HUES64 (cell line): ENCODE data around the gene ZNF469.

ENCODE experiments used
- H3K27ac ChIP-seq: 2 replicates; pipeline ENCODE4 v1.7.0; 2013; ENCODE audit warnings: low read depth, low read length, inconsistent platforms
- H3K27me3 ChIP-seq: 2 replicates; pipeline ENCODE4 v1.6.1; 2013; ENCODE audit warnings: mild to moderate bottlenecking, low read length; ENCODE audit not compliant: insufficient read depth
- H3K36me3 ChIP-seq: 2 replicates; pipeline ENCODE4 v1.6.1; 2013; ENCODE audit warnings: mild to moderate bottlenecking, low read length; ENCODE audit not compliant: insufficient read depth
- H3K4me1 ChIP-seq: 2 replicates; pipeline ENCODE4 v1.6.1; 2013; ENCODE audit warnings: mild to moderate bottlenecking, low read length, moderate library complexity; ENCODE audit not compliant: insufficient read depth
- H3K4me3 ChIP-seq: 2 replicates; pipeline ENCODE4 v1.5.1; 2013; ENCODE audit warnings: mild to moderate bottlenecking, low read length, moderate library complexity
- H3K9ac ChIP-seq: 2 replicates; pipeline ENCODE4 v1.6.1; 2013; ENCODE audit warnings: mild to moderate bottlenecking, low read depth, low read length
- H3K9me3 ChIP-seq: 2 replicates; pipeline ENCODE4 v1.6.1; 2013; ENCODE audit warnings: low read depth, low read length; ENCODE audit not compliant: insufficient read depth
- WGBS: fragments of 150-250, 120-280 bp; methylation state at CpG from one replicate; pipeline ENCODE4 v1.1.7; 2013; ENCODE audit warnings: missing lambda C conversion rate; 5-methylcytosine and 5-hydroxymethylcytosine counted together

ZNF469 gene

DNA sequence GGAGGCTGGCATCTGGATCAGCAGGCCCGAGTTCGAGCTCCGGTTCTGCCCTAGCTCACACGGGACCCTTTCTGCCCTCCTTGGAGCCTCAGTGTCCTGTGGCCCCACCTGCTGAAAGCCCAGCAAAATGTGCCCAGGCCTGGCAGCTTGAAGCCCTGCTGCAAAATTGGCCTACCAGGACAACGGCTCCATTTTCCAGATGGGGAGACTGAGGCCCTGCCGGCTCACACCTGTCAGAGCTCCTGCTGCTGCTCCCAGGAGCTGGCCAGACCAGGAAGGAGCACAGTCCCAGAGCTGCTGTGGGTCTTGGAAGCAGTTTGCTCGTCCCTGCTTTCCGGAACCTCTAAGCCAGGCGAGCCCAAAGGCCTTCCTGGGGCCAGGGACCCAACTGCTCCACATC lies 17.4 kb downstream of the ZNF469 start:
- Histone ChIP-seq H3K4me3 (no peak overlapping the region), H3K4me1 (no peaks in the 10 kb centered on the region), H3K27me3 (no peaks in the 10 kb centered on the region), H3K9me3 (0 out of 2 replicates have a peak, but pooled peaks cover 4% of the 10 kb centered on the region), H3K27ac (no peak overlapping the region), H3K36me3 (no peaks in the 10 kb centered on the region), H3K9ac (no peak overlapping the region)
- WGBS = 93% methylated on average over 9 of the region's 9 CpGs

DNA sequence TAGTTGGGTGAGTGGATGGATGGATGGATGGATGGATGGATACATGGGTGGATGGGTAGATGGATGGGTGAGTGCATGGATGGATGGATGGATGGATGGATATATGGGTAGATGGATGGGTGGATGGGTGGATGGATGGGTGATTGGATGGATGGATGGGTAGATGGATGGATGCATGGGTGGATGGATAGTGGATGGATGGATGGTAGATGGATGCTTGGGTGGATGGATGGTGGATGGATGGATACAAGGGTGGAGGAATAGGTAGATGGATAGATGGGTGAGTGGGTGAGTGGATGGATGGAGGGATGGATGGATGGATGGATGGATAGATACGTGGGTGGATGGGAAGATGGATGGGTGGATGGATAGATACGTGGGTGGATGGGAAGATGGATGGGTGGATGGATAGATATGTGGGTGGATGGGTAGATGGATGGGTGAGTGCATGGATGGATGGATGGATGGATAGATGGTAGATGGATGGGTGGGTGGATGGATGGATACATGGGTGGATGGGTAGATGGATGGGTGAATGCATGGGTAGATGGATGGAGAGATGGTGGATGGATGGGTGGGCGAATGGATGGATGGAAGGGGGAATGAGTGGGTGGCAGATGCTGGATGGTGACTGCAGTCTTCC lies 19.0 kb downstream of the ZNF469 start:
- WGBS = 61% methylated on average over 3 of the region's 3 CpGs
- Histone ChIP-seq H3K9me3 (0 out of 2 replicates have a peak, but pooled peaks cover 4% of the 10 kb centered on the region), H3K36me3 (no peaks in the 10 kb centered on the region), H3K9ac (no peak overlapping the region), H3K4me3 (no peak overlapping the region), H3K4me1 (no peaks in the 10 kb centered on the region), H3K27ac (no peak overlapping the region), H3K27me3 (no peaks in the 10 kb centered on the region)

DNA sequence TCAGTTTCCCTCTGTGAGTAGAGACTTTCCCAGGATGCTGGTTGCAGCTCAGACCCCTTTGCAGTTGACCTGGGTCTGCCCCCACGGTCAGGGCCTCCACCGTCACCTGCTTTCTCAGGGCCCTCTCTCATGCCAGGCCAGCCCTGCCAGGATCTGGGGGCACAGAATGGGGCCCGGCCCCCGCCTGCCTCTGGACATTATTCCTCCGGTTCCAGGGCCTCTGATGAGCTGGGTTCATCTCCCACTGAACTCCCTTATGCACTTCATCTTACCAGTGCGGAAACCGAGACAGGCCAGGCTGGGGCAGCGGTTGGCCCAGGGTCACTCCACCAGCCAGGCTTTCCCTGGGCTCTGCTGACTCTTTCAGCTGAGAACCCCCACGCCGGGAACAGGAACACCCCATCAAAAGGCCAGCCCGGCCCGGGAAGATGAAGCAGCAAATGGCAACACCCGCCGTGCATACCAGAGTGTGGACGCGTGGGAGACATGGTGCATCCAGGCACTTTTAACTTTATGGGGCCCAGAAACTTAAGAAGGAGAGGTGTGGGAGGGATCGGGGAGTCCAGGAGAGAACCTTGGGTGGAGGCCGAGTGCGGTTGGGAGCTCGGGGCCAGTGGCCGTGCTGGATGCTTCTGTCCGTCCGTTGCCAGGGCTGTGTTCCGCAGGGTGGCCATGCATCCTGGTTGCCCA lies 19.9 kb downstream of the ZNF469 start:
- Histone ChIP-seq H3K9me3 (0 out of 2 replicates have a peak, but pooled peaks cover 4% of the 10 kb centered on the region), H3K27me3 (no peaks in the 10 kb centered on the region), H3K9ac (no peak overlapping the region), H3K4me3 (no peak overlapping the region), H3K27ac (no peak overlapping the region), H3K4me1 (no peaks in the 10 kb centered on the region), H3K36me3 (no peaks in the 10 kb centered on the region)
- WGBS = 88% methylated on average over 24 of the region's 24 CpGs

DNA sequence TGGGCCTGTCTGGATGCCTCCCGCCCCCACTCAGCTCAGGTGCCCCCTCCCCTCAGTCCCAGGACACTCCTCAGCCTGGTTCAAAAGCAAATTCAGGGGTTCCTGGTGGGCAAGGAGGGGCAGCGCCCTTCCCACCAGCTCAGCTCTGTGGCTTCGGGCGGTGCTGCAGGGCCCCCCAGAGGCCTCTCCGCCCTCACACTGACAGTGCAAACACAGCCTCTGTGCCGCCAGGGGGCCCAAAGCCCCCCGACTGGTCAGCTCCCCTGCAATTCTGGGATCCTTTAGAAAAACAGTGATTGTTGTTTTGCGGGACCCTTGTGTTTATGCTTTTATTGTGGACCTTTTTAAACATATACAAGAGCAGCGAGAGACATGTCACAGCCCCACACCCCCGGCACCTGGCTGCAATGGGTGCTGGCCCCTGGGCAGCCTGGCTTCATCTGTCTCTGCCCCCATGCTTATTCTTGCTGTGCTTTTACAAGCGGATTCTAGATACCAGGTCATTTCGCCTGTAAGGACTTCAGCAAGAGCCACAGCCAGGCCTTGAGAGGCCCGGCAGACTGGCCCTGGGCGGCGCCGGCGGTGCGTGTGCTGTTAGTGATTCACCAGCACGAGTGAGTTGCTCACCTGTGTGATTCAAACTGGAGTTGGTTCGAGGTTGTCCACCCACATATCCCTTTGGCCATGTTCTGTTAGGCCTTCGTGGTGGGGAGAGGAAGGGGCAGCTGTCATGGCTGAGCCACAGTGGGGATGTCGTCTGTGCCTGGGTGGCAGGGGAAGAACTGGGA lies 21.2 kb downstream of the ZNF469 start:
- no peak overlapping the region for H3K27ac ChIP-seq
- H3K36me3 ChIP-seq = no peaks in the 10 kb centered on the region
- 87% methylated on average over 22 of the region's 22 CpGs for WGBS
- no peak overlapping the region for H3K4me3 ChIP-seq
- no peaks in the 10 kb centered on the region for H3K4me1 ChIP-seq
- H3K27me3 ChIP-seq = no peaks in the 10 kb centered on the region
- H3K9ac ChIP-seq = no peak overlapping the region
- H3K9me3 ChIP-seq = no peaks in the 10 kb centered on the region

DNA sequence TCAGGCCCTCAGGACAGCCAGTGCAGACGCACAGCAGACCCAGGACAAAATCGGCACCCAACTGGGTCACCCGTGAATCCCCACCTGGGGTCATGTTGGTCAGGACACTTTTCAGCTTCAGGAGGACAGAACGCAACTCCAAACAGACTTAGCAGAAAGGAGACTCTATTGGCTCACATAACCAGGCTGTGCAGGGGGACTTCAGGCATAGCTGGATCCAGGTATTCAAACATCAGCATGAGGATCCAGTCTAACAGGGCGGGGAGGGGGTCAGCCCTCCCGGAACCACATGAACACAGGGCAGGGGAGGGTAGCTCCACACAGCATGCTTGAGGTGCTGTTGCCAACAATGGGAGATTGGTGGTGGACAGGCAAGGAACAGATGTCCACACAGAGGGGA lies 22.0 kb downstream of the ZNF469 start:
- H3K4me3 ChIP-seq = no peak overlapping the region
- no peaks in the 10 kb centered on the region for H3K36me3 ChIP-seq
- H3K9ac ChIP-seq = no peak overlapping the region
- WGBS = 83% methylated on average over 6 of the region's 6 CpGs
- H3K4me1 ChIP-seq = no peaks in the 10 kb centered on the region
- no peak overlapping the region for H3K27ac ChIP-seq
- H3K27me3 ChIP-seq = no peaks in the 10 kb centered on the region
- H3K9me3 ChIP-seq = no peaks in the 10 kb centered on the region

DNA sequence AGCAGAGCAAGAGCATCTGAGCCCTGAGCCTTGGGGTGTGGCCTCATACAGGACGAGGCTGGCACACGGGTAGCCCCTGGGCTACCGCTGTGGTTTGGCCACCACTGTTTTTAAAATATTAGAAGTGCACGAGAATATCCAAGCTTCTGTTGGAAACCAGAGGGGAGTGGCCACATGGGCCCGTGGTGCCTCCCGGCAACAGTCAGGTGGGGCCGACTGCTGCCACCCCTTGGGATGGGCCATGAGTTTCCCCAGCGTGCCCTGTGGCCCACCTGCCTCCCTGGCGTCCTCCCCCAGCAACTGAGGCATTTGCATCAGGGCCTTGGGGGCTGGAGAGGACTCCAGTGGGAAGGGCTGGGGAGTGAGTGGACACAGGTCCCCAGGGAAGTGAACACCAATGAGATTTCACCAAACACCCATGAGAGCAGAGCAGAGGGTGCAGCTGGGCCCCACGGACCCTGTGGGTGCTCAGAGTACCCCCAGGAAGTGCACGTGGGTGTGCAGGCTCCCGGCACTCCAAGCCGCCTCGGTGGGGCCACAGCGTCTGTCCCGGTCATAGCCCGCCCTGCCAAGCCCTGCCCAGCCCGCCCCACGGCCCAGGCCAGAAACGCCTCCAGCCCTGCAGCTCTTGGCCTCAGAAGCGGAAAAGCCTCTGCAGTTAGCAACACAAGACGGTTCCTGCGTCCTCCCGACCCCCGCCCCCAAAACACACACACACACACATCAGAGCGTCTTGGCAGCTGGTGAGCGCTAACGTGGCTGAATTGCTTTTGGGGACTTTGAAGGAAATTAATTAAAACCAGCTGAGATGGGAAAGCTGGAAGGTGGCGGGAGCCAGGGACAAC lies 22.7 kb downstream of the ZNF469 start:
- H3K4me3 ChIP-seq = no peak overlapping the region
- no peak overlapping the region for H3K9ac ChIP-seq
- no peaks in the 10 kb centered on the region for H3K36me3 ChIP-seq
- H3K9me3 ChIP-seq = no peaks in the 10 kb centered on the region
- H3K27ac ChIP-seq = no peak overlapping the region
- H3K27me3 ChIP-seq = no peaks in the 10 kb centered on the region
- no peaks in the 10 kb centered on the region for H3K4me1 ChIP-seq
- 93% methylated on average over 29 of the region's 29 CpGs for WGBS

DNA sequence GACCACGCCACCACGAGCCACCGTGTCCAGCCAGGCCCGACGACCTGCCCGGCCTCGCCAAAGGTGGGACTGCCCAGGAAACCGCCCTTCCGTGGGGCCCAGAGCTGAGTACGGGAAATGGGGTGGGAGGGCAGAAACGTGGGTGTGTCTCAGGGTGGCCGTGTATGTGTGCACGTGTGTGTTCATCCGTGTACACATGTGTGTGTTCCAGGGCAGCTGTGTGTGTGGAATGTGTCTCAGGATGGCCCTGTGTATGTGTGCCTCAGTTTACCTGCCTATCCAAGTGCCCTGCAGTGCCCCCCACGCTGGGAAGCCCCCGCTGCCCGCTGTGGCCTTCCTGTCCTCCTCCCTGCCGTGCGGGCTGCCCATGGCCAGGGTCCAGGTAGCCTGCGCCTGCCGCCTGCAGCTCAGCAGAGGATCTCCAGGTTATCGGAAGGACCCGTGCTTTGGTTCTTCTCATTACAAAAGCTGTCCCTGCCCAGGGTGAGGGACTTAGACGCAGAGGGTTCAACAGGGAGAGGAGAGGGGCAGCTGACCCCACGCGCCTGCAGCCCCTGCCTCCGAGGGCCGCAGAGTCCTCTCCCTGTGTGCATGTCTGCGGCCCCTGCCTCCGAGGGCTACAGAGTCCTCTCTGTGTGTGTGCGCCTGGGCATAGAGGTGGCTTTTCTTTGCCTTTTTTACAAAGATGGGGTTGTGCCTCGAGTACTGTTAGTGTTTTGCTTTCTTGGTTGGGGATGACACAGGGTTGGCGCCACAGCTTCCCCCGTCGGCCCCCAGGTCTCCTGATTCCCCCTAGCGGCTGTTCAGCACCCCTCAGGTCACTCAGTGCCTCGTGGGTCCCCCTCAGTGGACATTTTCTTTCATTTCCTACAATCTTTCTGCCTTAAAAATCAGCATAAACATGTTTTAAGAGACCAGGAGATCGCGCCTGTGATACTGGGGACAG lies 23.6 kb downstream of the ZNF469 start:
- no peaks in the 10 kb centered on the region for H3K27me3 ChIP-seq
- no peak overlapping the region for H3K9ac ChIP-seq
- WGBS = 92% methylated on average over 39 of the region's 39 CpGs
- no peaks in the 10 kb centered on the region for H3K9me3 ChIP-seq
- H3K4me1 ChIP-seq = no peaks in the 10 kb centered on the region
- H3K4me3 ChIP-seq = no peak overlapping the region
- no peaks in the 10 kb centered on the region for H3K36me3 ChIP-seq
- no peak overlapping the region for H3K27ac ChIP-seq

DNA sequence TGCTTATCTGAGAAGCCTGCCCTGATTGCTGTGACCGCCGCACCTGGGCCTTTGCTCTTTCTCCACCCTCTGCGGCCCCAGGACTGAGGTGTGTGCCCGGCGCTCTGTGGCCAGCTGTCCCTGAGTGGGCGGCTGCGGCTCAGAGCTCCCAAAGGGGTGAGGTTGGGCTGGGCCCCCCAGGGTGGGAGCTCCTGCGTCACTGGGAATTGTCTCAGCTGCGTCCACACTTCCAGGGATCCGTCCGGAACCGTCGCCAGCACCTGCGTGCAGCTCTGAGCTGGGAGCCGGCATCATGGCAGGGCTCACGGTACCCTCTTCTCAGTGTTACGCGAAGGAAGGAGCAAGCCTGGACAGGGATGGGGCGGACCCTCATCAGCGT lies 24.3 kb downstream of the ZNF469 start:
- WGBS = 94% methylated on average over 20 of the region's 20 CpGs
- Histone ChIP-seq H3K9ac (no peak overlapping the region), H3K27me3 (no peaks in the 10 kb centered on the region), H3K9me3 (no peaks in the 10 kb centered on the region), H3K27ac (no peak overlapping the region), H3K4me1 (no peaks in the 10 kb centered on the region), H3K4me3 (no peak overlapping the region), H3K36me3 (no peaks in the 10 kb centered on the region)

DNA sequence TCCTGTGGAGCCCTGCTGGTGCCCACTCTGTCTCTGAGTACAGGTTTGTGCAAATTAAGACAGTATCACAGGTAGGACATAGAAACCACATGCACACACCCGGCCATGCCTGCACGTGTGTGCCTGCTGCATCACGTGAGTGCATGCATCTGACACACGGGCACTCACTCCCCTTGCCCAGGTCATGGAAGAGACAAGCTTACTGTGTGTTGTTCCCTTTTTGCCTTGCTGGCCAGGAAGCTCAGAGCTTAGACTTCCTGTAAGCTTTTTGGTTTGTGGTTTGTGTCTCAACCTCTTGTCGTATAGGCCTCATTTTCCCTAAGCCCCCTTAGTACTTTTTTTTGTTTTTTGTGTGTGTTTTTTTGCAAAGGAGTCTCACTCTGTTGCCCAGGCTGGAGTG lies 25.0 kb downstream of the ZNF469 start:
- no peak overlapping the region for H3K4me3 ChIP-seq
- no peaks in the 10 kb centered on the region for H3K27me3 ChIP-seq
- H3K36me3 ChIP-seq = no peaks in the 10 kb centered on the region
- no peaks in the 10 kb centered on the region for H3K9me3 ChIP-seq
- no peak overlapping the region for H3K9ac ChIP-seq
- no peaks in the 10 kb centered on the region for H3K4me1 ChIP-seq
- no peak overlapping the region for H3K27ac ChIP-seq
- 95% methylated on average over 5 of the region's 5 CpGs for WGBS

DNA sequence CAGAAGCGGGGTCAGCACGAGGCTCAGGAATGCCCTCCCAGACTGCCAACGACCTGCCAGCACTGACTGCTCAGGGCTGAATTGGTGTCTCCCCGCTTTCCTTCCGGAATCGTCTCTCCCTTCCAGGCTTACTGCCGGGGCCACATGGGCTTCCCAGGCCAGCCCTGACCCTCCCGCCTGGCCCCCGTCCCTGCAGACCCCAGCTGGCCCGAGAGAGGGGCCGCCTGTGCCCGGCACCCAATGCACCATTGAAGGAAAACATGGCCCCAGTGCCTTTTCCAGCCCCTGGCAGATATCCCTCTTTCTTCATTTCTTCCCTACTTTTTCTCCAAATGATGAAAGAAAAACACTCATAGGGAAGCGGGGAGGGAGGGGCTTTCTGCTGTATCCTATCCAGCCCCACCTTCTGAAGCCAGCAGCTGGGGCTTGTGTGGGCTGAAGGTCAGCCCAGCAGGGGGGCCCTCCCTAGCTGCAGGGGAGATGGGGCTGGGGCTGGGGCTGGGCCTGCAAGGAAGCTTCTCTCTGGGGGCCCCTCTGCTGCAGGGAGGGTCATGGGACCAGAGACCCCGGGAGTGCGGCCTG lies 25.9 kb downstream of the ZNF469 start:
- no peaks in the 10 kb centered on the region for H3K36me3 ChIP-seq
- no peak overlapping the region for H3K4me3 ChIP-seq
- H3K4me1 ChIP-seq = no peaks in the 10 kb centered on the region
- 92% methylated on average over 15 of the region's 15 CpGs for WGBS
- no peak overlapping the region for H3K9ac ChIP-seq
- H3K27me3 ChIP-seq = no peaks in the 10 kb centered on the region
- H3K27ac ChIP-seq = no peak overlapping the region
- H3K9me3 ChIP-seq = no peaks in the 10 kb centered on the region
